ENCODE measurements around the gene NR1H2.

The NR1H2 gene

DNA sequence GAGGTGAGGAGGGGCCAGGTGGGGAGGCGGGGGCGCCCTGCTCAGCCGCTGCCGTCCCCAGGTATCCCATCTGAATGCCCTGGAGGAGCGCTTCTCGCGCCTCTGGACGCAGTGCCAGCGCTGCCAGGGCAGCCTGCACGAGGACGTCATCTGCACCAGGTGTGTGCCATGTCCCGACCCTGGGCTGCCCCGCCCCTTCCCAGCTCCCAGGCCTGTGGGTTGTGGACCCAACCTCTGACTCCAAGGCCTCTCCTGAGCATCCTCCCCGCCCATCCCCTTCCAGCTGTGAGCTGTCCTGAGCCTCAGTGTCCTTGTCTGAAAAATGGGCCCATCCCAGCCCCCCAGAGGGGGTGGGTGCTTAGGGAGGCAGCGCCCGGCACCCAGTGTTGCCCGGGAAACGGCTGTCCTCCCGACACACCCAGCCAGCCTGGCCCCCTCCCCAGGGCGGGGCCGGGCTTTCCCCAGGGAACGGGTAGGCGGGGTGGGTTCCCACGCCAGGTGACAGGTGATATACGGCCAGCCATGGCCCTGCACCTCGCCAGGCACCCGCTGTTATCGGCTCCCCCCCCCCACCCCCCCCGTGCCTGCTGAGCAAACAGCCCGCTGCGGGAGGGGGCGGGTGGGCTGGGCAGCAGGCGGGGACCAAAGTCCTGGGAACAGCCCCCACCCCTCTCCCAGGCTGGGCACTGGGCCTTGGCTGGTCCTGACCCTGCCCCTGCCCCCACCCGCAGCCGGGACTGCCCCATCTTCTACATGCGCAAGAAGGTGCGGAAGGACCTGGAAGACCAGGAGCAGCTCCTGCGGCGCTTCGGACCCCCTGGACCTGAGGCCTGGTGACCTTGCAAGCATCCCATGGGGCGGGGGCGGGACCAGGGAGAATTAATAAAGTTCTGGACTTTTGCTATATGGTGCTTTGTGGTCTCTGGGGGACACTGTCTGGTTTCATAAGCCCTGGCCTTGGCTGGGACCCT is 41.1 kb downstream of the NR1H2 start:
- Mint-ChIP-seq H3K9me3 (no peaks in the 10 kb centered on the region), H3K36me3 (ENCODE audit: low read depth) (peaks cover 10% of the 10 kb centered on the region), H3K27me3 (ENCODE audit: low read depth) (peaks cover 37% of the 10 kb centered on the region), H3K4me1 (peaks cover 13% of the 10 kb centered on the region), H3K27ac (no peak overlapping the region), H3K4me3 (no peak overlapping the region)
- TF ChIP-seq, protein P1, sequence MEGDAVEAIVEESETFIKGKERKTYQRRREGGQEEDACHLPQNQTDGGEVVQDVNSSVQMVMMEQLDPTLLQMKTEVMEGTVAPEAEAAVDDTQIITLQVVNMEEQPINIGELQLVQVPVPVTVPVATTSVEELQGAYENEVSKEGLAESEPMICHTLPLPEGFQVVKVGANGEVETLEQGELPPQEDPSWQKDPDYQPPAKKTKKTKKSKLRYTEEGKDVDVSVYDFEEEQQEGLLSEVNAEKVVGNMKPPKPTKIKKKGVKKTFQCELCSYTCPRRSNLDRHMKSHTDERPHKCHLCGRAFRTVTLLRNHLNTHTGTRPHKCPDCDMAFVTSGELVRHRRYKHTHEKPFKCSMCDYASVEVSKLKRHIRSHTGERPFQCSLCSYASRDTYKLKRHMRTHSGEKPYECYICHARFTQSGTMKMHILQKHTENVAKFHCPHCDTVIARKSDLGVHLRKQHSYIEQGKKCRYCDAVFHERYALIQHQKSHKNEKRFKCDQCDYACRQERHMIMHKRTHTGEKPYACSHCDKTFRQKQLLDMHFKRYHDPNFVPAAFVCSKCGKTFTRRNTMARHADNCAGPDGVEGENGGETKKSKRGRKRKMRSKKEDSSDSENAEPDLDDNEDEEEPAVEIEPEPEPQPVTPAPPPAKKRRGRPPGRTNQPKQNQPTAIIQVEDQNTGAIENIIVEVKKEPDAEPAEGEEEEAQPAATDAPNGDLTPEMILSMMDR (IDR thresholded peaks at IDR 0.05; ENCODE audit: unreplicated experiment in 3 of 3): no peak

DNA sequence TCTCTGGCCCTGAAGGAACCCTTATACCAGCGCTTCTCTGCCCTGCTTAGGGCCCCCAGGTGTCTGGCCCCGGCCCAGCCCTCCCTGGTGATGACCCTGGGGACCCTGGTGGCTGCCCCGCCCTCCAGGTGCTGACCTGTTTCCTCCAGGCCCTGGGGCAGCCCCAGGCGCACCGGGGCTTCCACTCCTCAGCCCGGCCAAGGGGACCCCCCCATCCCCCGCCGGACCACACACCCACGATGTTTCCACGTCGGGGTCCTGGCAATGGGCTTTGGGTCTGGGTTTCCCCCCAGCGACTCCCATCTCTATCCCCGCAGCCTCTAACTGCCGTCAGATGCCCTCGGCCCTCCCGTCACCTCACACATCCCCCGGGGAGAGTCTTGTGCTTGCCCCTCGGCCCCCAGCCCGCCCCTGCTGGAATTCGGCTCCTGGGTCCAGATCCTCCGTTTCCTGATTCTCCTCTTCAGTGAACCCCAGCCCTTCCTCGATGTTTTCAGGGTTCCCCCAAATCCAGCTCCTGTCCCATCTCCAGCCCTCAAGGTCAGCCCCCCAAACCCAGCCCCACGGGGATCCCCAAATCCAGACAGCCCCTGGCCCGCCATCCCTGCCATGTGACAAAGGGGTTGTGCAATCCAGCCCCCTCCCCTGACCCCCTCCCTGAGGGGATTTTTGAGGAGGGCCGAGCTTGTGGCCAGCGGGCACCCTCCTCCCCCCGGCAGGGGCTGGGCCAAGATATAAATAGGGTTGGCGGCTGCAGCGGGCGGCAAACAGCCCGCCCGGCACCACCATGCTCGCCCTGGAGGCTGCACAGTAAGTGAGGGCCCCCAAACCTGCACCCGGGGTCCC is 42.1 kb downstream of the NR1H2 start, which contains the start of gene SPIB:
Gene SPIB, plus strand, starts transcription at position 763 of the 846 bp plus-strand sequence. Its CDS starts 25 bp downstream, at position 788.
- H3K9me3 Mint-ChIP-seq: no peaks in the 10 kb centered on the region

DNA sequence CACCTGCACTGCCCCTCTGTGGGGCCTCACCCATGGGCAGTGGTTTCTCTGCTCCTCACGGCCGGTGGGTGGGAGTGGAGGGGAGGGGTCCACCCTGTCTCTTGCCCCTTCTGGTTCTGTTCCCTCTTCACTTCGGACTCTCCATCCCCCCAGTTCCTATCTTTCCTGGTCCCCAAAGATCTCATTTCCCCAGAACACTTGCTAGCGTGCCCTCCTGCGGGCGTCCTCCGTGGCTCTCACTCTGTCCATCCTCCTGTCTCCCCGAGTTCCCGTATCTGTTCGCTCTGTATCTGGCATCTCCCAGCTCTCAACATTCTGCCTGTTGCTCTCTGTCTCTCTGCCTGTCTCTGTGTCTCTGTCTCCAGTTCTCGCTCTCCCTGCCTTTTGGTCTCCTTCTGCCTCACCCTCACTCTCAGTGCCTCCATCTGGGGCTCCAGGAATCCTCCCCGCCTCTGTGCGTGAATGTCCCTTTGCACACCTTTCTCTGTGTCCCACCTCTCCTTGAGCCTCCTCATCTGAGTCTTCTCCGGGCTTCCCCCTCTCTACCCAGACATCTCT is 42.8 kb downstream of the NR1H2 start:
- H3K9me3 Mint-ChIP-seq: no peaks in the 10 kb centered on the region
- TF ChIP-seq, protein P1 (IDR thresholded peaks at IDR 0.05; ENCODE audit: unreplicated experiment in 3 of 3): no peak

More for the DNA sequence above, 42.1 kb downstream of the NR1H2 start, which contains the start of gene SPIB:
- H3K27ac Mint-ChIP-seq: no peak within 1 kb of the TSS
- peaks cover 38% of the 10 kb centered on the region for H3K27me3 Mint-ChIP-seq (ENCODE audit: low read depth)
- peaks cover 13% of the 10 kb centered on the region for H3K4me1 Mint-ChIP-seq
- H3K36me3 Mint-ChIP-seq (ENCODE audit: low read depth): peaks cover 5% of the 10 kb centered on the region
- H3K4me3 Mint-ChIP-seq: peak within 1 kb of the TSS; percentile 9 to 28 (median 24)
- TF ChIP-seq, protein P1 (IDR thresholded peaks at IDR 0.05; ENCODE audit: unreplicated experiment in 3 of 3): no peak

DNA sequence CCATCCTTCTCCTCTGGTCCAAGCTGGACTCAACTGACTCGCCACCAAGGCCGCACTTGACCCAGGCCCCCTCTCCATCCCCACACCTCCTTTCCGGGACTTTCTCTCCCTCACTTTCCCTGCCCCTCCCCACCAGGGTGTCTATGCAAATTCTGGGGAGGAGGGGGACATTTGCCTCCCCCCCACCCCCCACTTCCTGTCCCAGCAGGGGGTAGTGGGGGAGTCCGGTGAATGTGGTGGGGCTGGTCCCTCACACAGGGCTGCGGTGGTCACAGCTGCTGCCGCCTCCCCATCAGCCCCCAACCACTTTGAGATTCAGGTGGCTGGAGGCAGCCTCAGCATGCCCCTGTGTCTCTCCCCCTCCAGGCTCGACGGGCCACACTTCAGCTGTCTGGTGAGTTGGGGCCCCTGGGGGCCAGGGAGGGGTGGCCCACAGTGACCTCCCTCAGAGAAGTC is 43.4 kb downstream of the NR1H2 start:
- H3K9me3 Mint-ChIP-seq: no peaks in the 10 kb centered on the region
- TF ChIP-seq, protein P1 (IDR thresholded peaks at IDR 0.05; ENCODE audit: unreplicated experiment in 3 of 3): no peak
- peak overlapping the region in 1 of 3 experiments; percentile 28 for H3K4me3 Mint-ChIP-seq
- H3K4me1 Mint-ChIP-seq: peaks cover 13% of the 10 kb centered on the region
- no peak overlapping the region for H3K27ac Mint-ChIP-seq
- peaks cover 38% of the 10 kb centered on the region for H3K27me3 Mint-ChIP-seq (ENCODE audit: low read depth)
- H3K36me3 Mint-ChIP-seq (ENCODE audit: low read depth): peaks cover 2% of the 10 kb centered on the region

More for the DNA sequence above, 42.8 kb downstream of the NR1H2 start:
- Mint-ChIP-seq H3K27ac (no peak overlapping the region), H3K4me1 (peaks cover 13% of the 10 kb centered on the region), H3K27me3 (ENCODE audit: low read depth) (peaks cover 38% of the 10 kb centered on the region), H3K4me3 (peak overlapping the region; percentile 9 to 28 (median 24)), H3K36me3 (ENCODE audit: low read depth) (peaks cover 5% of the 10 kb centered on the region)

DNA sequence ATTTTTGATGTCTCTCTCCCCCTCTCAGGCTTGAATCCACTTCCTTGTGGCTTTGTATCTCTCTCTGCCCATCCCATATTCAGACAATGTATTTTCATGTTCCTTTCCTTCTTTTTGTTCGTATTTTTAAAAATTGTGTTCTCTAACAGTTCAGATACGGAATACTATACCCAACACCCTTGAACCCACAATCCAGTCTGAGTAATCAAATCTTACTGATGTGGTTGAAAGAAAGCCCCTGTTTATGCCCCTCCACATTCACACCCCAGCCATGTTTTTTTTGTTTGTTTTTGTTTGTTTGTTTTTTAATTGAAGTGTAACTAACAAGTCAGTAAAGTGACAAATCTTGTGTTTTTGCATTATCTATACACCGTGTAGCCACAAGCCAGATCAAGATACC is 43.9 kb downstream of the NR1H2 start:
- Mint-ChIP-seq H3K4me3 (no peak overlapping the region), H3K4me1 (peaks cover 13% of the 10 kb centered on the region), H3K27ac (no peak overlapping the region), H3K27me3 (ENCODE audit: low read depth) (peaks cover 38% of the 10 kb centered on the region), H3K9me3 (no peaks in the 10 kb centered on the region), H3K36me3 (ENCODE audit: low read depth) (no peaks in the 10 kb centered on the region)
- TF ChIP-seq, protein P1 (IDR thresholded peaks at IDR 0.05; ENCODE audit: unreplicated experiment in 3 of 3): no peak
